ENCODE results near the gene C2orf76. TPM values are rescaled to one million over a fixed set of nuclear protein-coding genes. Genes with fewer than 3 reads are reported as not detected.
A peak's percentile ranks its signal among the peaks of the same experiment; 100 is the strongest.

Gene C2orf76
- total RNA-seq, 2 experiments from 2014 or later, result 15.4 to 17.7 TPM

DNA sequence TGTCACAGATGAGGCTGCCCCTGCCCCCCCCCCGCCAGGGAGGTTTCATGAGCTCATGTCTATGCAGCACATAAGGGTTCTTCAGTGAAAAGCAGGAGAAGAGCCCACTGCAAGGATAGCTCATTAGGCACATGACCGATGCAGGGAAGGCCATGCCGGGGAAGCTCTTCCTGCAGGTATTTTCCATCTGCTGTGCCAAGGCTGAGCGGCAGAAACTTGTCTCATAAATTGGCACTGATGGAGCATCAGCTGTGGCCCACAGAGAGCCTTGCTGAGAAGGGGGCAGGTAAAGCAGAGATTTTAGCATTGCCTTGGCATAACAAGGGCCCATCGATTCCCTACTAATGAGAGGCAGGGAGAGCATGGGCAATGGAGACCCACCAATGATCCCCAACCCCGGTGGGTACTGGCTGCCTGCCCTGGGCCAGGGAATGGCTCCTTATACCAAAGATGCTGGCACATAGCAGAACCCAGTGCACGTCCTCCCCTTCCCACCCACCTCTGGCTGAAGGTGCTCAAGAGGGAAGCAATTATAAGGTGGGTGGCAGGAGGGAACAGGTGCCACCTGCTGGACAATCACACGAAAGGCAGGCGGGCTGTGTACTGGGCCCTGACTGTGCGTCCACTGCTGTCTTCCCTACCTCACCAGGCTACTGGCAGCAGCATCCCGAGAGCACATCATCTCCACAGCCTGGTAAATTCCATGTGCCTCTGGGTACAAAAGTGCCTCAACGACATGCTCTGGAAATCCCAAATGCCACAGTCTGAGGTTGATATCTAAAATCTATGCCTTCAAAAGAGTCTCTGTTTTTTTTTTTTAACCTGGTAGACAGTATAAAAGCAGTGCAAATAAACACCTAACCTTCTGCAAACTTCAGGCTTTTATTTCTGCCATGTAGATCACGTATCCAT is 101.6 kb downstream of the C2orf76 start:
- CTCF ChIA-PET (ENCODE audit: unreplicated experiment), result no interaction called here
- TF ChIP-seq CTCF (conservative IDR thresholded peaks at IDR 0.05; ENCODE audit: low read length), result peak; percentile 84
- TF ChIP-seq EZH2phosphoT487 (IDR thresholded peaks at IDR 0.05; ENCODE audit: borderline replicate concordance, low read depth, low read length), result no peak
- BruUV-seq (replicated peaks), result no TSS peak
- H3K4me3 ChIP-seq (ENCODE audit: low read depth, low read length, poor library complexity, severe bottlenecking), result no peak overlapping the region
- POLR2A ChIA-PET, result interaction anchor here (0.6 kb wide), 1 partner anchor 21 kb away, joined by 4 read pairs; no protein-coding TSS in a partner anchor
- no peaks in the 10 kb centered on the region for H3K4me1 ChIP-seq (ENCODE audit: insufficient read depth, low read length, poor library complexity, severe bottlenecking)
- H2AFZ ChIP-seq (ENCODE audit: low read length), result no peak overlapping the region
- H3K27ac ChIP-seq (ENCODE audit: low read depth, low read length, poor library complexity, severe bottlenecking), result no peak overlapping the region
- H3K9me3 ChIP-seq (ENCODE audit: low read length), result no peaks in the 10 kb centered on the region
- no peaks in the 10 kb centered on the region for H3K79me2 ChIP-seq (ENCODE audit: insufficient read depth, low read depth, low read length)
- DNase-seq (ENCODE audit: low spot score), result peak; percentile 61
- H3K9me2 ChIP-seq (ENCODE audit: insufficient read depth, low read length), result no peaks in the 10 kb centered on the region
- no peaks in the 10 kb centered on the region for H3K36me3 ChIP-seq (ENCODE audit: insufficient read depth, low read length)
- H4K20me1 ChIP-seq (ENCODE audit: insufficient read depth, low read length), result no peaks in the 10 kb centered on the region
- H3K4me2 ChIP-seq (ENCODE audit: low read length), result no peak overlapping the region
- intact Hi-C loops (cut with micrococcal nuclease; ENCODE audit: unreplicated experiment), result loop anchor here (1.0 to 5.0 kb wide), 3 partner anchors 33 to 383 kb away; no protein-coding TSS in a partner anchor

GRCh38 chr2:119263656-119264055 is 103.0 kb downstream of the C2orf76 start:
- intact Hi-C loops (cut with micrococcal nuclease; ENCODE audit: unreplicated experiment), result no loop called here

More at GRCh38 chr2:119263656-119264055, 103.0 kb downstream of the C2orf76 start:
- H3K27ac ChIP-seq (ENCODE audit: low read depth, low read length, poor library complexity, severe bottlenecking), result no peak overlapping the region
- no peaks in the 10 kb centered on the region for H3K9me2 ChIP-seq (ENCODE audit: insufficient read depth, low read length)
- POLR2A ChIA-PET, result interaction anchor here (0.6 kb wide), 2 partner anchors 19 to 156 kb away, joined by 3 to 5 read pairs; no protein-coding TSS in a partner anchor
- no TSS peak for BruUV-seq (replicated peaks)
- H3K4me1 ChIP-seq (ENCODE audit: insufficient read depth, low read length, poor library complexity, severe bottlenecking), result no peaks in the 10 kb centered on the region
- no peaks in the 10 kb centered on the region for H3K9me3 ChIP-seq (ENCODE audit: low read length)
- no peaks in the 10 kb centered on the region for H3K36me3 ChIP-seq (ENCODE audit: insufficient read depth, low read length)
- H2AFZ ChIP-seq (ENCODE audit: low read length), result no peak overlapping the region
- no peak overlapping the region for H3K4me2 ChIP-seq (ENCODE audit: low read length)
- no peak for DNase-seq (ENCODE audit: low spot score)
- TF ChIP-seq CTCF (conservative IDR thresholded peaks at IDR 0.05; ENCODE audit: low read length) (no peak), EZH2phosphoT487 (IDR thresholded peaks at IDR 0.05; ENCODE audit: borderline replicate concordance, low read depth, low read length) (no peak)
- no peak overlapping the region for H3K4me3 ChIP-seq (ENCODE audit: low read depth, low read length, poor library complexity, severe bottlenecking)
- CTCF ChIA-PET (ENCODE audit: unreplicated experiment), result no interaction called here
- no peaks in the 10 kb centered on the region for H3K79me2 ChIP-seq (ENCODE audit: insufficient read depth, low read depth, low read length)
- no peaks in the 10 kb centered on the region for H4K20me1 ChIP-seq (ENCODE audit: insufficient read depth, low read length)
